Skeletal muscle tissue (tissue), 4 donors: ENCODE data around the gene CRYL1. TPM values are rescaled to one million over a fixed set of nuclear protein-coding genes. Genes with fewer than 3 reads are reported as not detected.
"Not testable (repeated sequence)": the region's sequence is repeated elsewhere in the genome, so short reads cannot be mapped to it uniquely, and the experiment has no call there.

ENCODE experiments used
- H3K27ac ChIP-seq: one replicate; pipeline ENCODE4 v1.7.0; 2013; ENCODE audit warnings: mild to moderate bottlenecking, low read depth, low read length, inconsistent platforms
- H3K27me3 ChIP-seq, 3 donors: one replicate each; pipeline ENCODE4 v1.7.0; 2013; ENCODE audit warnings: low read length in 3 of 3; ENCODE audit not compliant: control insufficient read depth in 3 of 3, insufficient read depth in 3 of 3
- H3K36me3 ChIP-seq, 3 donors: one replicate each; pipeline ENCODE4 v1.7.0; 2013; ENCODE audit warnings: low read length in 3 of 3; ENCODE audit not compliant: control insufficient read depth in 3 of 3, insufficient read depth in 3 of 3
- H3K4me1 ChIP-seq, 3 donors: one replicate each; pipeline ENCODE4 v1.7.0; 2013; ENCODE audit warnings: low read length in 3 of 3, mild to moderate bottlenecking in 3 of 3; ENCODE audit not compliant: control insufficient read depth in 3 of 3, insufficient read depth in 3 of 3
- H3K4me3 ChIP-seq, 3 donors: one replicate each; pipeline ENCODE4 v1.7.0; 2013; ENCODE audit warnings: low read length in 3 of 3
- H3K9ac ChIP-seq, 3 donors: one replicate each; pipeline ENCODE4 v1.7.0; 2013; ENCODE audit warnings: low read length in 3 of 3, mild to moderate bottlenecking in 3 of 3, moderate library complexity in 2 of 3, low read depth in 1 of 3
- H3K9me3 ChIP-seq, 3 donors: one replicate each; pipeline ENCODE4 v1.7.0; 2013; ENCODE audit warnings: low read length in 3 of 3; ENCODE audit not compliant: control insufficient read depth in 3 of 3
- total RNA-seq: library from RNA; depleted of rRNA; stranded (reverse); fragments of >200 nt; gene quantifications from one replicate; pipeline ENCODE4 v1.2.3, GENCODE V29; 2014
- donor health status: Osteomylitis.

CRYL1 gene
- total RNA-seq, 1 donor from 2014 or later, result 29.2 TPM

GRCh38 chr13:20442375-20442774, 83.3 kb downstream of the CRYL1 start:
- H3K36me3 ChIP-seq, result peaks cover 0 to 5% (median 4%) of the 10 kb centered on the region in 3 donors
- H3K4me3 ChIP-seq, result no peak overlapping the region
- no peaks in the 10 kb centered on the region for H3K27me3 ChIP-seq
- H3K4me1 ChIP-seq, result no peaks in the 10 kb centered on the region
- no peak overlapping the region for H3K27ac ChIP-seq
- H3K9me3 ChIP-seq, result no peaks in the 10 kb centered on the region
- no peak overlapping the region for H3K9ac ChIP-seq

- no peak overlapping the region for H3K27ac ChIP-seq
- no peak overlapping the region for H3K9ac ChIP-seq
- H3K4me1 ChIP-seq, result no peaks in the 10 kb centered on the region
- H3K36me3 ChIP-seq, result peaks cover 0 to 5% (median 4%) of the 10 kb centered on the region in 3 donors
- no peak overlapping the region for H3K4me3 ChIP-seq
- no peaks in the 10 kb centered on the region for H3K9me3 ChIP-seq
- no peaks in the 10 kb centered on the region for H3K27me3 ChIP-seq
Measured at GRCh38 chr13:20441879-20442278, 83.8 kb downstream of the CRYL1 start.

- Histone ChIP-seq H3K27me3 (no peaks in the 10 kb centered on the region), H3K27ac (no peak overlapping the region), H3K36me3 (peaks cover 0 to 5% (median 4%) of the 10 kb centered on the region in 3 donors), H3K9ac (no peak overlapping the region), H3K4me1 (no peaks in the 10 kb centered on the region), H3K4me3 (no peak overlapping the region), H3K9me3 (no peaks in the 10 kb centered on the region)
Measured at GRCh38 chr13:20441056-20441455, 84.6 kb downstream of the CRYL1 start.

GRCh38 chr13:20439261-20439660, 86.4 kb downstream of the CRYL1 start:
- Histone ChIP-seq H3K27ac (no peak overlapping the region), H3K9me3 (no peaks in the 10 kb centered on the region), H3K36me3 (peaks cover 0 to 5% (median 4%) of the 10 kb centered on the region in 3 donors), H3K27me3 (no peaks in the 10 kb centered on the region), H3K4me1 (no peaks in the 10 kb centered on the region), H3K9ac (no peak overlapping the region), H3K4me3 (no peak overlapping the region)

GRCh38 chr13:20438801-20439200, 86.9 kb downstream of the CRYL1 start:
- H3K27me3 ChIP-seq, result no peaks in the 10 kb centered on the region
- H3K27ac ChIP-seq, result no peak overlapping the region
- H3K4me1 ChIP-seq, result no peaks in the 10 kb centered on the region
- no peaks in the 10 kb centered on the region for H3K9me3 ChIP-seq
- no peak overlapping the region for H3K4me3 ChIP-seq
- H3K36me3 ChIP-seq, result peaks cover 0 to 5% (median 4%) of the 10 kb centered on the region in 3 donors
- H3K9ac ChIP-seq, result no peak overlapping the region

- Histone ChIP-seq H3K36me3 (peaks cover 0 to 5% (median 4%) of the 10 kb centered on the region in 3 donors), H3K27me3 (no peaks in the 10 kb centered on the region), H3K27ac (no peak overlapping the region), H3K4me1 (peaks cover 0 to 8% (median 3%) of the 10 kb centered on the region in 3 donors), H3K4me3 (no peak overlapping the region), H3K9me3 (no peaks in the 10 kb centered on the region), H3K9ac (no peak overlapping the region)
Measured at GRCh38 chr13:20436505-20436904, 89.2 kb downstream of the CRYL1 start.

- Histone ChIP-seq H3K27me3 (no peaks in the 10 kb centered on the region), H3K9me3 (no peaks in the 10 kb centered on the region), H3K4me1 (peaks cover 0 to 8% (median 3%) of the 10 kb centered on the region in 3 donors), H3K36me3 (peaks cover 5 to 10% (median 6%) of the 10 kb centered on the region in 3 donors), H3K9ac (no peak overlapping the region), H3K27ac (no peak overlapping the region), H3K4me3 (no peak overlapping the region)
Measured at GRCh38 chr13:20435616-20436368, 89.9 kb downstream of the CRYL1 start.

- H3K9ac ChIP-seq, H3K27ac ChIP-seq, H3K4me3 ChIP-seq, H3K4me1 ChIP-seq, H3K9me3 ChIP-seq, H3K27me3 ChIP-seq: not testable (repeated sequence)
- H3K36me3 ChIP-seq, result peaks cover 6 to 15% (median 8%) of the 10 kb centered on the region in 3 donors
Measured at GRCh38 chr13:20434210-20434609, 91.4 kb downstream of the CRYL1 start.

- H3K27ac ChIP-seq, result no peak overlapping the region
Measured at GRCh38 chr13:20431687-20432384, 93.8 kb downstream of the CRYL1 start.

GRCh38 chr13:20431080-20431479, 94.6 kb downstream of the CRYL1 start:
- H3K27me3 ChIP-seq, result no peaks in the 10 kb centered on the region
- no peak overlapping the region for H3K9ac ChIP-seq
- no peak overlapping the region for H3K4me3 ChIP-seq
- H3K36me3 ChIP-seq, result peaks cover 4 to 10% (median 6%) of the 10 kb centered on the region in 3 donors
- H3K27ac ChIP-seq, result no peak overlapping the region
- no peaks in the 10 kb centered on the region for H3K9me3 ChIP-seq
- peaks cover 2 to 12% (median 3%) of the 10 kb centered on the region in 3 donors for H3K4me1 ChIP-seq

More at GRCh38 chr13:20431687-20432384, 93.8 kb downstream of the CRYL1 start:
- no peaks in the 10 kb centered on the region for H3K9me3 ChIP-seq
- no peak overlapping the region for H3K4me3 ChIP-seq
- peak overlapping the region in 1 of 3 donors; percentile 54 for H3K9ac ChIP-seq
- peaks cover 0 to 12% (median 3%) of the 10 kb centered on the region in 3 donors for H3K4me1 ChIP-seq
- H3K27me3 ChIP-seq, result no peaks in the 10 kb centered on the region
- peaks cover 4 to 10% (median 6%) of the 10 kb centered on the region in 3 donors for H3K36me3 ChIP-seq
